Stimulated activated CD4-positive, alpha-beta T cell treated with anti-CD3 and anti-CD28 coated beads, Interleukin-2, amount 100 ng/mL, for 4 hours (primary cell): Measurements from ENCODE around the gene ANKRD44.
"Not testable (repeated sequence)": the region's sequence is repeated elsewhere in the genome, so short reads cannot be mapped to it uniquely, and the experiment has no call there.

Source experiments
- DNase-seq: peaks from one replicate; pipeline ENCODE4 v3.0.0-alpha.2; 2020; ENCODE audit warnings: low read depth

The ANKRD44 gene

DNA sequence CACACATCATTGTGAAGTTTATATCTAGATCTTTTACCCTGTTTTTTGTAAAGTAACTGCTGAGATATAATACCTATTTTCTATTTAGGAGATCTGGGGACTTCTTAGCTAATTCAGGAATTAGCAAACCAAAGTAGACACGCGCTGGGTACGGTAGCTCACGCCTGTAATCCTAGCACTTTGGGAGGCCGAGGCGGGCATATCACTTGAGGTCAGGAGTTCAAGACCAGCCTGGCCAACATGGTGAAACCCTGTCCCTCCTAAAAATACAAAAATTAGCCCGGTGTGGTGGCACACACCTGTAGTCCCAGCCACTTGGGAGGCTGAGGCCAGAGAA lies 23.0 kb downstream of the ANKRD44 start:
- not testable (repeated sequence) for DNase-seq

DNA sequence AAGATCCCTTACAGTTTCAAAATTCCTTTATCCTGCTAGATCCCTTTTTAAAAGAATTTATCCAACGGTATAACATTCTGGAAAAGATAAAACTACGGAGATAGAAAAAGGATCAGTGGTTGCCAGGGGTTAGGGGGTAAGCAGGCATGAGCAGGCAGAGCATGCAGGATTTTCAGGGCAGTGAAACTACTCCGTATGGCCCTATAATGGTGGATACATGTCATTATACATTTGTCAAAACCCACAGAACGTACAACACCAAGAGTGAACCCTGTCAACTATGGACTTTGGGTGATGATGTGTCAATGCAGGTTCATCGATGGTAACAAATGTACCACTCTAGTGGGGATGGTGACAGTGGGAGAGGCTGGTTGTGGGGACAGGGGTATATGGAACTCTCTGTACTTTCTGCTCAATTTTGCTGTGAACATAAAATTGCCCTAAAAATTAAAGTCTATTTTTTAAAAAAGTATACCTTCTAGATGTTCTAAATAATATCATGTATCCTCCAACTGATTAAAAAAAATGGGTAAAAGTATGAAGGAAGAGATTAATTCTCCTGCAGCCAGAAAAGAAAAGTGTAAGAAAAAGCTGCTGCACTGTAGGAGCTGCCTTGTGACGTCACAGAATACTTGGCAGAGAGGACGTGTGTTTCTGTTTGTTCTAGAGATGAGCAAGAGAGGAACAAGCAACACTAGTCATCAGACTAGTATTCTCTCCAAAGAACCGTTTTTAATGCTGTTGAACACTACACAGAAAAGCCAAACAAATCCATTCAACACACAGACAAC lies 23.6 kb downstream of the ANKRD44 start:
- peak; percentile 51 for DNase-seq

DNA sequence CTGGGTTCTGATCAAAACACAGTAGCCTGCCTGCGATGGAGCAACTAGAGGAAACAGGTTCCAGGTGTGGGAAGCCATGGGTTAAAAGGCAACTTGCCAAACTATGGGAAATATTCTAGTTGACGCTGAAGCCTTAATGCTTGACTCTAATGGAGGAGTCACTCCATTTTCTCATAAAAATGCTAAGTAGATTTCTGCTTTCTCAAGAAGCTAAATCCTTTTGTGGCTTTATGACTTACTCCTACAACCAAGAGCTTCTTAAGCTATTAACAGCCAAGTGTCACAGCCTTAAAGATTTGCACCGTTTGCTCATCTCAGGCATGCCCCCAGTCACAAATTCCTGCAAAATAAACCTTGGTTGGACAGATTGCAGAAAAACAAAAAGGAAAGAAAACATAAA lies 25.2 kb downstream of the ANKRD44 start:
- no peak for DNase-seq

DNA sequence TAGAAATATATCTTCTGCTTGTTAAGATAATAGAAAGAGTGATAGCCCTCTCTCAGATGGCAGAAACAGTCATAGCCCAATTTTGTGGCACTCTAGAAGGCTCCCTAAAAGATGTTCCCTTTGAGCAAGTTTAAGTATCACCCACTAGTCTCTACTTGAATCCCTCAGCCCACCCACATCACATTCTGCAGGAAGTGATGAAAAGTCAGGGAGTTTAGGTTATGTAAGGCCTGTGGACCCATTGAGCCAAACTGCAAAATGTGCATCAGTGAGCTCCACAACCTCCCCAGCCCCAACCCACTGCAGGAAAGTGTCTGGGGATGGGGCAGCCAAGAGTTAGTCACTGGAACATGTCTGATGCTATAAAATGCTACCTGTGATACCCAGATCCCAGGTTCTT lies 25.6 kb downstream of the ANKRD44 start:
- no peak for DNase-seq

DNA sequence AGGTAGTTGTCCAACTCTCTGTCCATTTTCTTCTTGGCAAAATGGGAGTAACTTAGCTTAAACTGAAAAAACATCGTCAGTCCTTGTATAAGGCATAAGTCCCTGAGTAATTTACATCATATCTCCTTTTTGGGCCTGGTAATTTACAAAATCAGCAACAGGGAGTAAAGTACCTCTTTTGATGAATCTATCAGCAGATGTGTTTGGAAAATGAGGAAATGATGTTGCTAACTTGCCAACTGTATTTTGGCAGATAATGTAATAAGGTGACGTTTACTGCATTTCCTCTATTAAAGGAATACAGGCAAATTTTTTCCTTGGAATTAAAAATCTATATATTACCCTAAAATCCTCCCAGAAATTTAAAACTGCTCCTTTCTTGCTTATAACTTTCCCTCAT lies 29.2 kb downstream of the ANKRD44 start:
- DNase-seq: no peak

DNA sequence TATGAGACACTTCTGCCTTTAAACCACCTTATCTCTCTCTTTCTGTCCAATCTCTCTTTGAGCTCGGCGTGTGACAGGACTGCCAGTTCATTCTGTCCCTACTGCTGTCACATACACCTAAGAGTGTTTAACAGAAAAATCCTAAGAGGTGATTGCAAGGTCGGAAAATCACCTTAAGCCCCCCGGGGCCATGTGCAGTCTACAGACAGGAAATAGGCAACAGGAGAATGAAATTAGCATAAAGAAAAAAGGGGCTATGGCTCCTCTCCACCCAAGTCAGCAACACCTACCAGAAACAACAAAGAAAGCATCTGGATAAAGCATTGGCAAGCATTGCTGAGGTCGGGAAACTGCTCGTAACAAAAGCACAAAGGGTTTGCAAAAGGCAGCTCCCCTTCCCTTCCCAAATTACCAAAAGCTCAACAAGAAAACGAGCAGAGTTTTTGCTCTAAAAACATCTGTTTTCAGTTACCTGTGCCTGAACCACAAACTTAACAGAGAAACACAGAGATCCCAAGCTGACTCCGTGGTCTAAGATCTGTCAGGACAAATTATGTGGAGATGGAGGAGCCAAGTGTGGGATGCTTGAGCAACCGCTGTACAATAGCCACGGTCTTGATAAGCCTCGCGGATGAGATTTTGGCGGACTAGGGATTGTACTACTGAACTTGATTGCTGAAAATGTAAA lies 30.4 kb downstream of the ANKRD44 start:
- no peak for DNase-seq

DNA sequence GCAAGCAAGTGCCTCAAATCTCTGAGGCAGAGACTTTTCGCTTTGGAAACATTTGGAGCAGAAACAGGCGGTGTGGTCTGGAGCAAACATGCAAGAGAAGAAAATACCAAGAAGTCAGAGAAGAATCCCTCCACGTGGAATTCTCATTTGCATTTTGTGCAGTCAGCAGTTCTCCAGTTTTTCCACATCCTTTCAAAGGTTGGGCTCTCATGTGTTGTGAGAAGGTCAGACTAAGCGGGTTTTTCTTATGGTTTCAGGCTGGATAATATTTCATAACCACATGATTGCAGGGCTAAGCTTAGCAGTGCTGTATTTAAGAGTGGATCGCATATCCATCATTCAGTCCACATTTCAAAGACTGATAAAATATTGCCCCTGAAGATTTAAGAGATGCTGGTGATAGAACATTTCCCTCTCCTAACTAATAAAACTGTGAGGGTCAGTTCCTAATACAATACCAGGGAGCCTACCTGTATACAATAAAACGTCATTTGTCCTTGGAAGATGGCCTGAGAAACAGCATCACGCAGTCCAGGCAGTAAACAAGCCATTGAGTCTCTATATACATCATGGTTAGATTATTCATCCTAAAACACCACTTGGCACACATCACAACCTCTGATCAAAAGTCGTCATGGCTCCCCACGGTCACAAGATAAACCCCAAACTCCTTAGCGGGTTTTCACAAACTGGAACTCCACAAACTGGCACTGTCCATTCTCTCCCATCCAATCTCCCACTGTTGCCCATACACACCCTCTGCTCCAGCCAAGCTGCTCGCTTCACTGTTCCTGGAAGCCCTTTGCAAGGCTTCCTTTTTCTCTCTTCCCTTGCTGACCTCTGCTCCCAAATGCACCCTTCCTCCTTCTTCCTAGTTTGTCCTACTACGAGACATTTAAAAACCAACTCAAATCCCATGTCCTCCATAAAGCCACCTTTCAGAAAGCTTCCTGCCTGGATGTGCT lies 31.5 kb downstream of the ANKRD44 start:
- no peak for DNase-seq

DNA sequence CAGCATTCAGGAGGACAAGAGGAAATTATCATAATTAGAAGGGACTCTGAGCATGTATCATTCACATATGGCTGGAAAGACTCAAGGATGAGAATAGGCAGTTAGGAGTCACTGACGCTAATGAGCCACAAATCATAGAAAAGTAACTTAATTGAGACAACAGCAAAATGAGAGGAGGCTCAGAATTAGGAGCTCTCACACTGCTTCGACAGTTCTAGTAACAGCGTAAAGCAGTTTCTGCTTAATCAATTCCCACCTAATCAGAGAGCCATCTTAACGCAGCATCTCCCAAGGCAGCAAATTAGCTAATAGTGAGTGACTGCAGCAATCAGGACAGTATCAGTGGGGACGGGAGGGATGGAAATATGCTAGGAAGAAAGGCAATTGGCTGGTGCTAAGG lies 32.8 kb downstream of the ANKRD44 start:
- no peak for DNase-seq

DNA sequence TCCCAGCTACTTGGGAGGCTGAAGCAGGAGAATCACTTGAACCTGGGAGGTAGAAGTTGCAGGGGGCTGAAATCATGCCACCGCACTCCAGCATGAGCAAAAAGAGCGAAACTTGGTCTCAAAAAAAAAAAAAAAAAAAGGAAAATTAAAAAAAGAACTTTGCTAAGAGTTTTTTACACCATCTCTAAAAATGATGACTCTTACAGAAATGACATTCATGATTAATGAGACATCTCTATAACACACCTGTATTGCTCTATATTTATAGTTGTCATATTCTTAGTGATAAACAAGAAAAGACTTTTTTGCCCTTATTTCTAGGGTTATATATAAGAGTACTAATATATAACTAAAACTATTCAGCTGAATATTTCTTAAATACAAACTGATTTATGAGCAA lies 34.4 kb downstream of the ANKRD44 start:
- DNase-seq: no peak

DNA sequence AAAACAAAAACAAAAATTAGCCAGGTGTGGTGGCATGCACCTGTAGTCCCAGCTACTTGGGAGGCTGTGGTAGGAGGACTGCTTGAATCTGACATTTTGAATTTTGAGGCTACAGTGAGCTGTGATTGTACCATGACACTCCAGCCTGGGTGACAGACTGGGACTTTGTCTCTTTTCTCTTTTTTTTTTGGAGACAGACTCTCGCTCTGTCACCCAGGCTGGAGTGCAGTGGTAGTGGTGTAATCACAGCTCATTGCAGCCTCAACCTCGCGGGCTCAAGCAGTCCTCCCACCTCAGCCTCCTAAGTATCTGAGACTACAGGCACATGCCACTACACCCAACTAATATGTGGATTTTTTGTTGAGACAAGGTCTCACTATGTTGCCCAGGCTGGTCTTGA lies 35.6 kb downstream of the ANKRD44 start:
- no peak for DNase-seq

DNA sequence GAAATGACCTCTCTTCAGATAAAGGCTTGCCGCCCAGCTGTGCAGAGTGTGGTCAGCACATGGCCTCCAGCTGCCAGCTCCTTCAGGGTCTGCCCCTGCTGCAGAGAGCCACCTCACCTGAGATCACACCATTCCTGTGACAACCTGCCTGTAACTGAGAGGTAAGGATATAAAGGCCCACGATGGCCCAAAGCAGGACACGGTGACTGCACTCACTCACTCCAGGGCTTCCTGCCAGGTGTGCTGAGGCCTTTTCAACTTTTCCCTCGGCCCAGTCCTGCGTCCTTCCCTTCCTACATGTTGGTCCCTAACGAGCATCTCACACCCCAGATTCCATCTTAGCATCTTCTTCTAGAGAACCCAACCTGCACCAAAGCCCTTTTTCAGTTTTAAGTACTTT lies 36.2 kb downstream of the ANKRD44 start:
- DNase-seq: no peak

DNA sequence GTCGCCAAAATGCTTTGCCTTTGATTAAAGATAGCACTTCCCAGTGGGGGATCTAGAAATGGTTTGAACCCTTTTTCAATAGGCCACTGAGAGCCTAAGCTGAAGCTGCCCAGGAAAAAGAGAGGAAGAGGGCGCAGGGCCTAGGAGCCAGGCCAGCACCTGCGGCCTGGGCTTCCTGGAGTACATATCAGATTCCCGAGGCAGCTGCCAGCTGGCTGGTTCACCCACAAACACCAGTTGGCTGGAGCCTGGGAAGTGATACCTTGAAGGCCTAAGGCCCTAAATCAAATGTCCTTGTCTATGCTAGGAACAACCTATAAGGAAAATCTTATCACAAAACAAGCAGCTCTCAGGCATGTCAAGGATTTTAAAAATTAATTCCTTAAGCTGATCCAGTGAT lies 37.1 kb downstream of the ANKRD44 start:
- no peak for DNase-seq

DNA sequence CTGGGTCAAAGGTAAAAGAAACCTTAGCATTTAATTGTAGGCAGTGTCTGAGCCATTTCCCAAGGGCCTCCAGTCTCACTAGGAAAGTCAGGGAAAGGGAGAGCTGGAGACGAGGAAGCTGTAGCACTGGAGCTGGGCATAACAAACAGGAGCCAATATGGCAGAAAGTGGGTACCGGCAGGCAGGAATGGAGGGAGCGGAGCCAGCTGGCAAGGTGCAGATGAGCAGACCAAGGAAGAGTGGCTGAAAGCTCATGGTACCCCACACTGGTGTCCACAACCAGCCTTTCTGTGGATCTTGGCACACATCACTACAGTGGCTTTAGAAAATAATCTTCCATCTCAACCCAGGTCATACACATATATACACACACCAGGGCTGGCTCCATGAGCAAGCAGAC lies 40.0 kb downstream of the ANKRD44 start:
- no peak for DNase-seq

DNA sequence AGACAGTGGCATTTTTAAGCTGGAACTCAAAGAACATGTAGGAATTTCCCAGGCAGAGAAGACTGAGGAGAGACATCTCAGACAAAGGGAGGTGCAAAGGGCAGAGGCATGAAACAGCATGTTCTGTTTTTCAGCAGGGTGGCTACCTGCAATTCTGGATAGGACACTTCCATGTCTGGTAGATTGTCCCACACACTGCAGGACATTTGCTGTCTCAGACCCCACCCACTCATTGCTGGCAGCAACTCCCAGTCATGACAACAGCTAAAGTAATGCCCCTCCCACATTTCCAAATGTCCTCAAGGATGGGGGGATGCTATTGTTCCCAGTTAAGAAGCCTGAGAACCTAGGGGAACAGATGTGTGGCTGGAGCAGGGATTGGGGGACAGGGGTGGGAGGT lies 40.8 kb downstream of the ANKRD44 start:
- no peak for DNase-seq

DNA sequence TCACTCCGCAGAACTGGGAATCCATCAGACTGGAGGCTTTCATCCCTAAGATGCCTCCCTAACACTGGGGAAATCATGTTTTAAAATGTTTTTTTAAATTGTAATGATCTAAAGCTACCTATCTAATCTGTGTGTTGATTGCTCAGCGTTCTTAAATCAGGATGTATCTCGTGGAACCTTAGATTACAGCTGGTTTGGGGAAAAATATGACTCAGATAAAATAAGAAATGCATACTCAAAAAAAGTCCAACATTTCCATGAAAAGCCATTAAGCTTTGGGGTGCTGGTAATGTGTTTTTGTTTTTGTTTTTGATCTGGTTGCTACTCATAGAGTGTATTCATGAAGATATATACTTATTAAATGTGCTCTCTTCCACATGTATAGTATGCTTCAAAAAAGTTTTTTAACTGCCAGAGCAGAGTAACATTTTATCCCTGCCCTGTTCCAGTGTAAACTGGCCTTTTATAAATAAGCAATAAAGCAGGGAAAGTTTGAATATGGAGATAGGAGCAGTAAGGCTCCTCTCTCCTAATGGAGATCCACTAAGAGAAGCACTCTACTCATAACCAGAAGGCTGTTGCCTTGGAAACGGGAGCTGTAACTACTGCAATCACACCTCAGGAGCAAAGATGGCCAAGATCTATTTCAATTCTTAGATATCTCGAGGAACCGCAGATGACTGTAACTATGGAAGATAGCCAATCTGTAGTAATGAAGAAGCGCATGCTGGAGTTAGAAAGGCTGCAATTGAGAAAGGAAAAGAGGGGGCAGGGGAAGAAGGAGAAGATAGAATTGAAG lies 41.6 kb downstream of the ANKRD44 start:
- DNase-seq: no peak

DNA sequence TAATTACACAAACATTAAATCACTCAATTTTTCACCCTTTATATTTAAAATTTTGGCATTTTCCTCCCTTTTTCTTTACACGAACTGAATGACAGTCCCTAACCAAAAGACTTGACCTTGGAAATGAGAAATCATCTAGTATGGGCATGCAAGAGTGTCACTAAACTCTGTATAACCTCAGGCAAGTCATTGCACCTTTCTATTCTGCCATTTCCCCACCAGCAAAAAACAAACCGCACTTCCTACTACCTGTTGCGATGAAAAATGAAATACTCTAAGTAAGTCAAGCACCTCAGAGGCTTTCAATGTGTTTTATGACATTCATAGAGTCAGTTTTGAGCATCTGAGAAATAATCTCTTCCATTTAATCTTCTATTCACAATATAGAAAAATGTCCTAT lies 44.1 kb downstream of the ANKRD44 start:
- no peak for DNase-seq

DNA sequence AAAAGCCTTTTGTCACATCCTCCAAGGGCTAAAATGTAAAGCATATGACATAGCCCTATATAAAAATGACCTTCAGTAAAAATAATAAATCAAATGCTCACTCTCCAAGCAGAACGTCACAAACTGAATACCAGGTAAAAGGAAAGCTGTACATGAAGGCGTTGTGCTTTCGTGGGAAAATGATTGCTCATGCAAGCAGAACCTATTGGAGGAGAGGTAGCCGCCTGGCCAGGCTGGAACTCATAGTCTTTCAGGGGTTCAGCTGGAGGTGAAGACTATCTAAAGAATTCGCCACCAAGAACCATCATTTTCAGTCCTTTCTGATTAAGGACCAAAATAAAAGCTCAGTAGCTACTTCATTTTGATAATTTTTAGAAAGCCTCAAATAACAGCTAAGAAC lies 44.7 kb downstream of the ANKRD44 start:
- DNase-seq: peak; percentile 19

DNA sequence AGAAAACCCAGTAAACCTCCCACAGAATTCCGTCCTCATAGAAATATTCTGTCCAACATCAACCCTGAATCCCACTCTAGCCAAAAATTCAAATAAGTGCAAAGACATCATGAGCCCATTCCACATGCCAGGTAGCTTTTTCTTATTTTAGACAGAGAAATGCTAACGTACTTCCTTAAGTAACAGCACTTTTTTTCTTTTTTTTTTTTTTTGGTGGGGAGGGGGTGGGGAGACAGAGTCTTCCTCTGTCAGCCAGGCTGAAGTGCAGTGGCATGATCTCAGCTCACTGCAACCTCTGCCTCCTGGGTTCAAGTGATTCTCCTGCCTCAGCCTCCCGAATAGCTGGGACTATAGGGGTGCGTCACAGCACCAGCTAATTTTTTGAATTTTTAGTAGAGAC lies 45.5 kb downstream of the ANKRD44 start:
- DNase-seq: no peak

DNA sequence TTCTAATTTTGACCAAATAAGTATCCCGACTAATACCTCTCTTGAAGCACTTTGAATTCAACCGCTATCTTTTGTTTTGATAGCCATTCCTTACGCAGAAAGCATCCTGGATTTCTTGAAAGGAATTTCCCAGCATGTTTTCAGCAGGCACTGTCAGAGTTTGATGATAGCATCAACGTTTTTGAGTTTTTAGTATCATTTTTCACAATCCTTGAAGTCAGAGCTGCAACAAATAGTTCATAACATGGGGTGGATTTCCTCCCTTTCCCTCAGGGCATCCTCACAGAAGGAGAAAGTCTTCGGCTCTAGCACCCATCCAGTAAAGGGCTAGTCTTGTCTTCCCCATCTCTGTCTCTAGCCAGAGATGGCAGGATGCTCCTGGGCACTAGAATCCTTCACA lies 46.2 kb downstream of the ANKRD44 start:
- DNase-seq: no peak

DNA sequence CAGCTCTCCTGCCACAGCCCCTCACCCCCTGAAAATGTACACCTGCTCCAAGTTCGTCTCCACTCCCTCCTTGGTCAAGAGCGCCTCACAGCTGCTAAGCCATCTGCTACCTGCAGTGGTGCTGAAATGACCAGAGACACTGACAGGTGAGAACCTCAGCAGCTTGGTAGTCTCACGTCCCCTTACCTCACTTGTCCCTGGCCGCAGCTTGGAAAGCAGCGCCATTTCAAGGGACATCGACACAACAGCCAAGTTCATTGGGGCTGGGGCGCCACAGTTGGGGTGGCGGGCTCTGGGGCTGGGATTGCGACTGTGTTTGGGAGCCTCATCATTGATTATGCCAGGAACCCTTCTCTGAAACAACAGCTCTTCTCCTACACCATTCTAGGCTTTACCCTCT lies 47.5 kb downstream of the ANKRD44 start:
- DNase-seq: no peak

DNA sequence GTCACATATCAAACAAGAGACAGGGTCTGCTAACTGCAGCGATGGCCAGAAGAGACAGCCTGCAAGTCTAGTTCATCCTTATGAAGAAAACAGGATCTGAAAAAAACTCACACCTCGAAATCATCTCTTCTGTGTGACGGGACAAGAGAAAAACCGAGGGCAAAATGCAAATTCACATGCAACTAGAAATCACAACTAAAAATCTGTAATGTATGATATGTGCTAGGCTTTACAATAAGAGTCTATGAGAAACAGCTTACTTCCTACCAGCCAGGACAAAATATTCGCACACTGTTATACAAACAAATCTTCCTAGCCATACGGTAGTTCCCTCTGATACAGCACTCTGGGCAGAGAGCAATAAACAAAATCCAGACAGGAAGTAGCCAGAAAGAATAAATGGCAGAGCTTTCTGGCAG lies 48.8 kb downstream of the ANKRD44 start:
- no peak for DNase-seq

DNA sequence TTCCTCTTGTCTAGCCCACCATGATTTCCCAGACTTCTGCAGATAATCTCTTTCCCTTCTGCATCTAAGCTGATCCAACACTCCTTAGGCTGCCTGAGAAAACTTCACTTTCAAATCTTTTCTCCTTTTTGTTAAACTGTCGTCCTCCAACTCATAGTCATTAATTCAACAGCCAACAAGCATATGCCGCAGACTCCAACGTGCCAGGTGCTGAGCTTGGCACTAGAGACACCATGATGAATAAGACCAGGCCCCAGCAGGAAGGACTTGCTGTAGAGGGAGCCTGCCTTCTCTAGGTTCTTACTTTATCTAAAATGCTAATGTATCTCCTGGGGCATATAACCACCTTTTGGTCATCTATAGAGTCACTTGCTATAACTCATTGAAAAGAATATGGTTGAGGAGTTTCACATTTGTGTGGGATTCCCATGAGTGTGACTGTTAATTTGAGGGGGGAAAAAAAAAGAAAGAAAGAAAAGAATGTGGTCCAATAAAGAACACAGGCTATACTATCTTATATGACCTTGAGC lies 51.0 kb downstream of the ANKRD44 start:
- no peak for DNase-seq
